Lower leg skin (tissue), 3 donors: ENCODE data around the gene CTSE.

Experiments used
- CTCF ChIP-seq, 3 donors: fragments of 450-650 bp; IDR thresholded peaks; one replicate each; pipeline ENCODE4 v1.5.1; 2016; ENCODE audit warnings: antibody characterized with exemption in 3 of 3, mild to moderate bottlenecking in 3 of 3, moderate library complexity in 2 of 3
- POLR2A ChIP-seq, 2 donors: fragments of 450-650 bp; IDR thresholded peaks; one replicate each; pipeline ENCODE4 v1.6.1; 2016 to 2017; ENCODE audit warnings: antibody characterized with exemption in 2 of 2, mild to moderate bottlenecking in 1 of 2, moderate library complexity in 1 of 2

- TF ChIP-seq POLR2A (IDR thresholded peaks at IDR 0.05) (no peak), CTCF (IDR thresholded peaks at IDR 0.05) (no peak)
These were observed 21.5 kb downstream of the CTSE start for GRCh38 chr1:206002160-206002559.
